BJ (cell line): ENCODE data around the gene MED13L. TPM values are rescaled to one million over a fixed set of nuclear protein-coding genes. Genes with fewer than 3 reads are reported as not detected.

Source experiments
- CTCF ChIA-PET: fragments of 350-600 bp; formaldehyde crosslinking; extraction: SDS; loops from one replicate; lab custom pipeline; 2021; ENCODE audit warnings: antibody characterized with exemption, inconsistent platforms; lab: Yijun Ruan, JAX
- POLR2A ChIA-PET: fragments of 300-600 bp; sonication (Branson Sonifier 250); formaldehyde crosslinking; extraction: SDS; loops from one replicate; lab custom pipeline; 2021; ENCODE audit warnings: antibody characterized with exemption; lab: Charles Lee
- DNase-seq: peaks from one replicate; pipeline ENCODE4 v3.0.0-alpha.2; 2011; ENCODE audit warnings: low read depth
- H3K27me3 ChIP-seq: 2 replicates; pipeline ENCODE4 v1.6.0; 2011; ENCODE audit warnings: low read length; ENCODE audit not compliant: control insufficient read depth, insufficient read depth
- H3K36me3 ChIP-seq: 2 replicates; pipeline ENCODE4 v1.5.1; 2011; ENCODE audit warnings: low read length; ENCODE audit not compliant: control insufficient read depth, insufficient read depth
- H3K4me3 ChIP-seq: 2 replicates; pipeline ENCODE4 v1.5.1; 2011; ENCODE audit warnings: low read depth, mild to moderate bottlenecking, control low read depth, low read length
- polyA plus RNA-seq: library from polyadenylated mRNA; depleted of rRNA; stranded (reverse); fragments of >200 nt; gene quantifications from 2 replicates; pipeline ENCODE4 v1.2.3, GENCODE V29; 2011
- TF ChIP-seq, protein P1 (sequence below): IDR thresholded peaks from 2 replicates; pipeline ENCODE4 v1.5.1; 2011; ENCODE audit warnings: low read depth, mild to moderate bottlenecking, control low read depth, inconsistent platforms, low read length, moderate library complexity; ENCODE audit not compliant: insufficient read depth

Gene MED13L
- polyA plus RNA-seq, 1 experiment, result 43.7 TPM

DNA sequence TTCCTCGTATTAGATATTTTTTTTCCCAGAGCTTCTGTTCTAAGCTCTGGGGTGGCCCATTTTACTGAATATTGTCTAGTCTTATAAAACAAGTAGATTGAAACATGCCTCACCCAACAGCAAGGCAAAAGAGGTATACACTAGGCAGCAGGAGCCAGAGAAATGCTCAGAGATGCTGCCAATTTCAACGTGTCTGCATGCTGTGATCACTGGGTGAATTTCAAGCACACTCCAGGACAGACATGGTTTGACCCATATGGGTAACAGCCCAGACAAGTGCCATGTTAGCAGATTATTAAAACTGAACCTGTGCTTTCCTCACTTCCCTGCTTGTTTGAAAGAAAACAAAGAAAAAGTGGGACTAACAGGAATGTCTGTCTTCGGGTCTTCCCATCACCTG, 321.3 kb downstream of the MED13L start:
- TF ChIP-seq, protein P1, sequence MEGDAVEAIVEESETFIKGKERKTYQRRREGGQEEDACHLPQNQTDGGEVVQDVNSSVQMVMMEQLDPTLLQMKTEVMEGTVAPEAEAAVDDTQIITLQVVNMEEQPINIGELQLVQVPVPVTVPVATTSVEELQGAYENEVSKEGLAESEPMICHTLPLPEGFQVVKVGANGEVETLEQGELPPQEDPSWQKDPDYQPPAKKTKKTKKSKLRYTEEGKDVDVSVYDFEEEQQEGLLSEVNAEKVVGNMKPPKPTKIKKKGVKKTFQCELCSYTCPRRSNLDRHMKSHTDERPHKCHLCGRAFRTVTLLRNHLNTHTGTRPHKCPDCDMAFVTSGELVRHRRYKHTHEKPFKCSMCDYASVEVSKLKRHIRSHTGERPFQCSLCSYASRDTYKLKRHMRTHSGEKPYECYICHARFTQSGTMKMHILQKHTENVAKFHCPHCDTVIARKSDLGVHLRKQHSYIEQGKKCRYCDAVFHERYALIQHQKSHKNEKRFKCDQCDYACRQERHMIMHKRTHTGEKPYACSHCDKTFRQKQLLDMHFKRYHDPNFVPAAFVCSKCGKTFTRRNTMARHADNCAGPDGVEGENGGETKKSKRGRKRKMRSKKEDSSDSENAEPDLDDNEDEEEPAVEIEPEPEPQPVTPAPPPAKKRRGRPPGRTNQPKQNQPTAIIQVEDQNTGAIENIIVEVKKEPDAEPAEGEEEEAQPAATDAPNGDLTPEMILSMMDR, result no peak
- H3K27me3 ChIP-seq, result no peaks in the 10 kb centered on the region
- H3K4me3 ChIP-seq, result no peak overlapping the region
- DNase-seq, result no peak
- CTCF ChIA-PET, result interaction anchor here (0.7 kb wide), 1 partner anchor 24 kb away, joined by 3 read pairs; no protein-coding TSS in a partner anchor
- POLR2A ChIA-PET, result no interaction called here
- H3K36me3 ChIP-seq, result peaks cover 7% of the 10 kb centered on the region

DNA sequence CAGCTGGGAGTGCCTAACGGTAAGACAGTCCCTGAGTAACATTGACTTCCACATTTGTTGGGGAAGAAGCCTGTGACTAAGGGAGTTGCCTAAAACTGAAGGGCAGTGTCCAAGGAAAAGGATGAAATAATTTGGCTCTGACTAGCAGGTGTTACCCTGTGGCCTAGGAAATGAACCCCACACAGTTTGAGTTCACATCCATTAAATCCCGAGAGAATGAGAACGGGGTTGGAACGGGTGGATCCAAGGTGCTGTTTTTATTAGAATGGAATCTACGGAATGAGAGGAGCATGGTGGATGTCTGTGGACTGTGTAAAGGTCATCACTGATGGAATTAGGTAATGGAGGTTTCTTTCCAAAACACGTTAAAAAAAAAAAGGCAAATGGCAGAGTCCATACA, 324.0 kb downstream of the MED13L start:
- ChIA-PET CTCF (no interaction called here), POLR2A (interaction anchor here (0.6 kb wide), 1 partner anchor 96 kb away, joined by 3 read pairs; no protein-coding TSS in a partner anchor)
- H3K4me3 ChIP-seq, result no peak overlapping the region
- peaks cover 1% of the 10 kb centered on the region for H3K36me3 ChIP-seq
- no peak for DNase-seq
- TF ChIP-seq, protein P1, result no peak
- no peaks in the 10 kb centered on the region for H3K27me3 ChIP-seq

DNA sequence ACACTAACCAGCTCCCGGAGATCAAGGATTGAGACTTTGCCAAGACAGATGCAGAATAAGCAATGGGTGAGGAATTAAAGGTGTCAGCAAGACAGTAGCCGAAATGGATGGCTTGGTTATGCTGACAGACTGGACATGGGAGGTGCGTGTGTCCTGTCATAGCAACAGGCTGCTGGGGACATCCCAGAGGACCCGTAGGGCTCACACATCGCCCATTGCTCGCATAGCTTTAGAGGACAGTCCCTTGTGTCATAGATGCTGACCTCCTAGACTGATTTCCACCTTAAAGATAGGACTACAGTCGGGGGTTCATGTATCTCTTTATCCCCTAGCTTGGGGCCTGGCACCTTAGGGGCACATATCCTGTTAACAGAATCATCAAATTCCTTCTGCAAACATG, 324.5 kb downstream of the MED13L start:
- DNase-seq, result no peak
- Histone ChIP-seq H3K27me3 (no peaks in the 10 kb centered on the region), H3K4me3 (no peak overlapping the region), H3K36me3 (no peaks in the 10 kb centered on the region; the same call in 1 of the 2 replicates)
- ChIA-PET POLR2A (interaction anchor here (0.6 kb wide), 1 partner anchor 96 kb away, joined by 3 read pairs; no protein-coding TSS in a partner anchor), CTCF (no interaction called here)
- TF ChIP-seq, protein P1, result no peak

DNA sequence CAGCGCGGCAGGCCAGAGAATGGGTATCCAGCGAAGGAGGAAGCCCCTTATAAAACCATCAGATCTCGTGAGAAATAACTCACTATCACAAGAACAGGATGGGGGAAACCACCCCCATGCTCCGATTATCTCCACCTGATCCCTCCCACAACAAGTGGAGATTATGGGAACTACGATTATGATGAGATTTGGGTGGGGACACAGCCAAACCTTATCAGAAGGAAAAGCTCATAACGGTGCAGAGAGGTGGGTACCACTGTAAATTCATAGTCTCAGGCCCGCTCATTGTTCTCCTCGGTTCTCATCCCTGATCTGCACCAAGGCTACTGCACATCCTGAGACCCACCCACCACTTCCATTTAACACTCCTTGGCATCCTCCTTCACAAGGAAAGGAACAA, 326.5 kb downstream of the MED13L start:
- Histone ChIP-seq H3K4me3 (no peak overlapping the region), H3K27me3 (no peaks in the 10 kb centered on the region), H3K36me3 (no peaks in the 10 kb centered on the region)
- ChIA-PET POLR2A (no interaction called here), CTCF (no interaction called here)
- DNase-seq, result no peak
- TF ChIP-seq, protein P1, result no peak

DNA sequence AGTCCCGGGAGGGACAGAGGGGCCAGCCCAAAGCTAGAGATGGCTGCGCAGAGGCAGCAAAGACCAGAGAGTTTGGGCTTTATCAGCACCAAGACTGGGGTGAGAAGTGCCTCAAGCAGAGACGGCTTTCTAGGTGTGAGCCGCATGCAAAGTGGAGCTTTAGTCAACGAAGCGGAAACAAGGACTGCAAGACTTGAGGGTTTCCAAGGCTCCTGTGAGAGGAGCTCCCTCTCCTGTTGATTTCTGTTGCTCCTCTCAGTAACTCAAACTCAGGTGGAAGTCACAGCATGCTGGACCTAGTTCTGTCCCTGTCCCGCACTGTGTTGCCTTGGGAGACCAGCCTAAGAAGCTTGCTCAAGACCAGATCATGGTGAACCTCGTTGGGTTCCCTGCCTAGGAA, 327.8 kb downstream of the MED13L start:
- ChIA-PET POLR2A (no interaction called here), CTCF (interaction anchor here (0.6 to 0.9 kb wide), 2 partner anchors 1266 to 1276 kb away, joined by 3 read pairs; partner anchors contain the start of gene TBX3)
- TF ChIP-seq, protein P1, result no peak
- Histone ChIP-seq H3K4me3 (no peak overlapping the region), H3K36me3 (no peaks in the 10 kb centered on the region), H3K27me3 (no peaks in the 10 kb centered on the region)
- no peak for DNase-seq
